ENCODE measurements around the gene PIGQ.

DNA sequence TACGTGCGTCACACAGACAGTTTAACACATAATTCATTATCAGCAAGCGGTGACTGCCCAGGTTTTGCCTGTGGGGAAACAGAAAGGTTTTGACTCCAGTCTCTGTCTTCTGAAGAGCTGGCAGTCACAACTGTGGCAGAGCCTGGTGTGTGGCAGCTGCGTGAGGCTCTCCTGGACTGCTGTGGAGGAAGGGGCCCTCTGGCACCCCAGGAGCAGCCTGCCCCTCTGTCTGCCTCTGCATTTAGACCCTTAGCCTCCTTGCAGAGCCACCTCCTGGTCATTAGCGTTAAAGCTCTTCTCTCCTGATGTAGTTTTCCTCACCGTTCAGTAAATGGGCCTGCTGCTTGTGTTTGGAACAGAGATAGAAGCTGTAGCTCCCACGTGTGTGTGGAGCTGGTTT lies 31.0 kb downstream of the PIGQ start:
- TF ChIP-seq, protein P1, sequence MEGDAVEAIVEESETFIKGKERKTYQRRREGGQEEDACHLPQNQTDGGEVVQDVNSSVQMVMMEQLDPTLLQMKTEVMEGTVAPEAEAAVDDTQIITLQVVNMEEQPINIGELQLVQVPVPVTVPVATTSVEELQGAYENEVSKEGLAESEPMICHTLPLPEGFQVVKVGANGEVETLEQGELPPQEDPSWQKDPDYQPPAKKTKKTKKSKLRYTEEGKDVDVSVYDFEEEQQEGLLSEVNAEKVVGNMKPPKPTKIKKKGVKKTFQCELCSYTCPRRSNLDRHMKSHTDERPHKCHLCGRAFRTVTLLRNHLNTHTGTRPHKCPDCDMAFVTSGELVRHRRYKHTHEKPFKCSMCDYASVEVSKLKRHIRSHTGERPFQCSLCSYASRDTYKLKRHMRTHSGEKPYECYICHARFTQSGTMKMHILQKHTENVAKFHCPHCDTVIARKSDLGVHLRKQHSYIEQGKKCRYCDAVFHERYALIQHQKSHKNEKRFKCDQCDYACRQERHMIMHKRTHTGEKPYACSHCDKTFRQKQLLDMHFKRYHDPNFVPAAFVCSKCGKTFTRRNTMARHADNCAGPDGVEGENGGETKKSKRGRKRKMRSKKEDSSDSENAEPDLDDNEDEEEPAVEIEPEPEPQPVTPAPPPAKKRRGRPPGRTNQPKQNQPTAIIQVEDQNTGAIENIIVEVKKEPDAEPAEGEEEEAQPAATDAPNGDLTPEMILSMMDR (IDR thresholded peaks at IDR 0.05): no peak
- TF ChIP-seq POLR2AphosphoS5 (IDR thresholded peaks at IDR 0.05): no peak
